OCI-LY1 (cell line): ENCODE measurements around the gene RPS14.

Experiments used
- H2AFZ ChIP-seq: fragments of 200-600 bp; sonication (generic), shearing (Covaris generic); 2 replicates; pipeline ENCODE4 v1.6.0; 2014; ENCODE audit warnings: antibody characterized with exemption, mild to moderate bottlenecking, low read length
- H3F3A ChIP-seq: fragments of 200-600 bp; sonication (generic), shearing (Covaris generic); 2 replicates; pipeline ENCODE4 v1.6.0; 2014; ENCODE audit warnings: mild to moderate bottlenecking, antibody characterized with exemption, low read length, moderate library complexity; ENCODE audit not compliant: insufficient read depth
- H3K27ac ChIP-seq: fragments of 200-600 bp; sonication (generic); 2 replicates; pipeline ENCODE4 v1.5.1; 2014; ENCODE audit warnings: low read length, mixed run types, mild to moderate bottlenecking, low read depth; ENCODE audit not compliant: poor library complexity, severe bottlenecking
- H3K27me3 ChIP-seq: fragments of 200-600 bp; sonication (generic); 2 replicates; pipeline ENCODE4 v1.6.0; 2014; ENCODE audit warnings: antibody characterized with exemption, mild to moderate bottlenecking, low read length, moderate library complexity; ENCODE audit not compliant: insufficient read depth
- H3K36me3 ChIP-seq: fragments of 200-600 bp; sonication (generic); 2 replicates; pipeline ENCODE4 v1.6.1; 2014; ENCODE audit warnings: mild to moderate bottlenecking, antibody characterized with exemption, low read length, moderate library complexity, mixed read lengths; ENCODE audit not compliant: insufficient read depth
- H3K4me1 ChIP-seq: fragments of 200-600 bp; sonication (generic); 2 replicates; pipeline ENCODE4 v1.5.1; 2014; ENCODE audit warnings: mild to moderate bottlenecking, low read length, moderate library complexity; ENCODE audit not compliant: insufficient read depth, severe bottlenecking
- H3K4me2 ChIP-seq: fragments of 200-600 bp; sonication (generic), shearing (Covaris generic); 2 replicates; pipeline ENCODE4 v1.6.1; 2014; ENCODE audit warnings: low read length
- H3K4me3 ChIP-seq: fragments of 200-600 bp; sonication (generic); 2 replicates; pipeline ENCODE4 v1.5.1; 2014; ENCODE audit warnings: low read length, low read depth, mild to moderate bottlenecking, mixed read lengths; ENCODE audit not compliant: poor library complexity, severe bottlenecking
- H3K79me2 ChIP-seq: fragments of 200-600 bp; shearing (Covaris generic); 2 replicates; pipeline ENCODE4 v1.6.1; 2016; ENCODE audit warnings: mixed run types, low read length, mixed read lengths; ENCODE audit not compliant: insufficient read depth
- H3K9ac ChIP-seq: fragments of 200-600 bp; sonication (generic), shearing (Covaris generic); 2 replicates; pipeline ENCODE4 v1.6.1; 2014; ENCODE audit warnings: mild to moderate bottlenecking, low read length, mixed read lengths
- H3K9me2 ChIP-seq: fragments of 200-600 bp; sonication (generic), shearing (Covaris generic); 2 replicates; pipeline ENCODE4 v1.6.1; 2014; ENCODE audit warnings: low read depth, mild to moderate bottlenecking, low read length, mixed read lengths
- H3K9me3 ChIP-seq: fragments of 200-600 bp; shearing (Covaris generic); 2 replicates; pipeline ENCODE4 v1.6.1; 2014; ENCODE audit warnings: low read length, mixed read lengths
- H4K20me1 ChIP-seq: fragments of 200-600 bp; sonication (generic), shearing (Covaris generic); 2 replicates; pipeline ENCODE4 v1.6.0; 2016; ENCODE audit warnings: mild to moderate bottlenecking, low read length; ENCODE audit not compliant: insufficient read depth
- CTCF ChIP-seq: fragments of 200-600 bp; sonication (generic), shearing (Covaris generic); IDR thresholded peaks from 2 replicates; pipeline ENCODE4 v1.5.1; 2017; ENCODE audit warnings: mild to moderate bottlenecking, antibody characterized with exemption, low read length, moderate library complexity, mixed read lengths
- EZH2 ChIP-seq: fragments of 200-600 bp; sonication (generic), shearing (Covaris generic); IDR thresholded peaks from 2 replicates; pipeline ENCODE4 v1.8.0; 2017; ENCODE audit warnings: borderline replicate concordance, mixed run types, mild to moderate bottlenecking, antibody characterized with exemption, low read length, moderate library complexity, mixed read lengths

Gene RPS14

GRCh38 chr5:150496098-150496497 lies 46.6 kb upstream of the RPS14 start:
- no peaks in the 10 kb centered on the region for H3K4me1 ChIP-seq
- H3K9me2 ChIP-seq: no peaks in the 10 kb centered on the region
- no peaks in the 10 kb centered on the region for H4K20me1 ChIP-seq
- H3K79me2 ChIP-seq: no peaks in the 10 kb centered on the region
- no peak overlapping the region for H3K9ac ChIP-seq
- H3K4me3 ChIP-seq: no peak overlapping the region
- H3F3A ChIP-seq: no peaks in the 10 kb centered on the region
- no peaks in the 10 kb centered on the region for H3K27me3 ChIP-seq
- no peak for TF ChIP-seq CTCF
- no peak for TF ChIP-seq EZH2
- H3K36me3 ChIP-seq: no peaks in the 10 kb centered on the region
- H3K4me2 ChIP-seq: no peak overlapping the region
- no peak overlapping the region for H3K27ac ChIP-seq
- H2AFZ ChIP-seq: no peak overlapping the region
- no peaks in the 10 kb centered on the region for H3K9me3 ChIP-seq

GRCh38 chr5:150492621-150493020 lies 43.1 kb upstream of the RPS14 start:
- no peak overlapping the region for H2AFZ ChIP-seq
- no peak overlapping the region for H3K27ac ChIP-seq
- H3K79me2 ChIP-seq: no peaks in the 10 kb centered on the region
- no peaks in the 10 kb centered on the region for H4K20me1 ChIP-seq
- H3K9me2 ChIP-seq: no peaks in the 10 kb centered on the region
- H3K9ac ChIP-seq: no peak overlapping the region
- no peak overlapping the region for H3K4me3 ChIP-seq
- no peaks in the 10 kb centered on the region for H3F3A ChIP-seq
- H3K4me1 ChIP-seq: peaks cover 14% of the 10 kb centered on the region
- H3K4me2 ChIP-seq: no peak overlapping the region
- H3K27me3 ChIP-seq: no peaks in the 10 kb centered on the region
- TF ChIP-seq CTCF: no peak
- no peak for TF ChIP-seq EZH2
- H3K36me3 ChIP-seq: no peaks in the 10 kb centered on the region
- H3K9me3 ChIP-seq: no peaks in the 10 kb centered on the region

GRCh38 chr5:150491876-150492275 lies 42.3 kb upstream of the RPS14 start:
- Histone ChIP-seq H3F3A (no peaks in the 10 kb centered on the region), H3K79me2 (no peaks in the 10 kb centered on the region), H3K27me3 (no peaks in the 10 kb centered on the region), H3K4me1 (peaks cover 21% of the 10 kb centered on the region), H3K9me2 (no peaks in the 10 kb centered on the region), H3K9me3 (no peaks in the 10 kb centered on the region), H3K4me2 (no peak overlapping the region), H3K27ac (no peak overlapping the region), H3K9ac (no peak overlapping the region), H3K4me3 (no peak overlapping the region), H4K20me1 (no peaks in the 10 kb centered on the region), H2AFZ (no peak overlapping the region), H3K36me3 (no peaks in the 10 kb centered on the region)
- TF ChIP-seq CTCF (no peak), EZH2 (no peak)
